Left forelimb (tissue), 1 donor: ENCODE results near the gene SPTSSB.
A peak's percentile ranks its signal among the peaks of the same experiment; 100 is the strongest.

Source experiments
- DNase-seq: peaks from one replicate; pipeline ENCODE4 v3.0.0-alpha.2; 2018; ENCODE audit warnings: low spot score

SPTSSB gene, protein sequence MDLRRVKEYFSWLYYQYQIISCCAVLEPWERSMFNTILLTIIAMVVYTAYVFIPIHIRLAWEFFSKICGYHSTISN

DNA sequence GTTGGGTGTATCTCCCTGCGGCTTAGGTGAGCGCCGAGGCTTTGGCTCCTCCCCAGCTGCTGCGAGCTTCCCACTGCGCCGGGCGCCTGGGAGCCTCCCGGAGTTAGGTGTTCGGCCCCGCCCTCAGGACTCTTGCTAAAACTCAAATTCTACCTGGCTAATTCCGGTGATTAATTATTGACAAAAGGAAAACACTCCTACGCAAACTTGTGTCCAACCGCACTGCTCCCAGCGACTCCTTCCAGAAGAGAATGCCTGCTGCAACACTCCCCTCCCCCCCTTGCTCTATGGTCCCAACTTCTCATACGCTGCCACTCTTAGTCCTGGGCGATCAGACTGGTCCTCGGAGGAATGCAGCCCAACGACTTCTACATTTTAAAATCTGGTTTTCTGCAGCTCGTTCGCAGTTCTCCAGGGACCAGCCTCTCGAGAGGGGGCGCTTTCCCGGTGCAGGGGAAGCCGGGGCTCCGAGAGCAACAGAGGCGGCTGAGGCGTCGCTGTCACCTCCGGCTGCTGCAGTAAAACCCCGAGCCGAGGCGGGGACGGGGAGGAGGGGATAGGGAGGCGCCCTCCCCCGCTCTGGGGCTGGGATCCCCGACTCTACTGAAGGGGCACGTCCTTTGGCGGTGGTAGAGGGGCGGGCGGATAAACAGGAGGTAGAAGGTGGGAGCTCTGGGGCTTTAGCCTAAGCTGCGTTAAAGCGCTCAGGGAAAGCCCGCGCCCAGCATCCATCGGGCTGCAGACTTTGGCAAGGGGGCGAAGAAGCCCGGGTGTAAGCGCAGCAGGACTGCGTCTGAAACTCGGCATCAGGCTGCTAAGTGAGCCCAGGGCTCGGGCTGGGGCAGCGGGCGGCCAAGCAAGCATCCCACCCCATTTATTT, at the start of gene SPTSSB:
TSS of gene SPTSSB (minus strand) at position 77 of the 880 bp plus-strand sequence. CDS start 25,194 bp downstream, outside the sequence.
- DNase-seq, result peak; percentile 67

DNA sequence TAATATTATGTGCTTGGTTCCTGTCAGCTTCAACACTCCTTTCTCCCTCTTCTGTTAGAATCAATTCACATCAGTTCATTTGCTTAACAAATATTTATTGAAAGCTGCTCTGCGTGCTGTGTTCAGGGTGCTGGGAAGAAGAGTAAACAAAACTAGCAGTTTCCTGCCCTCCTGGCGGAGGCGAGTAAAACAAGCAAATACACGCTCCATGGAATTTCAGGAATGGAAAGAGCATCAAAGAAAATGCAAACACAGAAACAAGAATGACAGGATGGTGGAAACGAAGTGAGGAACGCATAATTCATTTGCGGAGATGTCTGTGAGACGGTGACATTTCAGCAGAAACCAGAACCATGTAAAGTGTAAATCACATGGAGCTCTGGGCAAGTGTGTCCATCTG, 49.4 kb upstream of the SPTSSB start:
- DNase-seq, result no peak

GRCh38 chr3:161419555-161420333, 48.4 kb upstream of the SPTSSB start:
- no peak for DNase-seq

DNA sequence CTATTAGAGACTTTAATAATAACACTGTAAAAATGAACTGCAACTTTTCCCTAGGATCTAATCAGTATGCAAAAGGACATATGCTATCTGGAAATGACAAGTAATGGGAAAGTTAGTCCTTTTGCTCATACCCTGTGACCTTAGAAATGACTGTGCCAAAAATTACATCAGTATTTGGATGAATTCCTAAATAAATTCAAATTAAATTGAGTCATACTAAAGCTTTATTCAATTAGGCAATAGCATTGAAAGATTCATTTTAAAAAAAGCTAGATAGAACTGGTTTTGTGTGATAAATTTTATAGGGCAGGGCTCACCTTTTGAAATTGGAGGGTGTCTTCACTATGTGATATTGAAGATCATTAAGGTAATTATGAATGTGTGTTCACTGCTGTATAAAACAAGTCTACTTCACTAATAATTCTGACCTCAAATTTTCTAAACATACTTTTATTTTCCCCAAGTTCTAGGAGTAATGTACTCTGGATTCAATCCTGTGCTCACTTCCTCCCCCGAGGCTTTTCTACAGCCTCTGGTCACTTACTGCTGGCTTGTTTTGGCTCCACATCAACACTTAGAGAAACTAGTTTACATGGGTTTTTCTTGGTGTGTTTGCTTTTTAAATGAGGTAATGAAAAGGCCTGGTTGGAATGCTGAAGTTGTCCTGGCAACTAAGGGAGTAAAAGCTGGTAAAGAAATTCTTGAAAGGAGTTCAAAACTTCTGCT, 44.4 kb upstream of the SPTSSB start:
- no peak for DNase-seq

DNA sequence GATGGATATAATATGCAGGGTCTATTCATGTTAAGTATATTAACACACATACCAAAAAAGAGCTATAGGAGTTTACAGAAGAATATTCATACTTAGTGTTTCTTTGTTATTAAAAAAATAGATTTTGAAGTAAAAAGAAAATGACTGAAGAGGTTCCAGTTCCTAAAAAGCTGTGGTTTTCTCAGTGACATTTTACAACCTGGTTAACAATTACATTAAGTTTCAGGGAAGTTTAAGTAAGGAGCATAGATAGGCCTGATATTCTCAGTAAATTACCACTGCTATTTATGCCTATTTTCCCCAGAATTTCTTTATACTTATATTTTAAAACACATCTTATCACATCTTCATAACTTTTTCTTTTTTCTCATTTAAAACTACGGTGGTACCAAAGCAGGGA, 43.6 kb upstream of the SPTSSB start:
- no peak for DNase-seq

DNA sequence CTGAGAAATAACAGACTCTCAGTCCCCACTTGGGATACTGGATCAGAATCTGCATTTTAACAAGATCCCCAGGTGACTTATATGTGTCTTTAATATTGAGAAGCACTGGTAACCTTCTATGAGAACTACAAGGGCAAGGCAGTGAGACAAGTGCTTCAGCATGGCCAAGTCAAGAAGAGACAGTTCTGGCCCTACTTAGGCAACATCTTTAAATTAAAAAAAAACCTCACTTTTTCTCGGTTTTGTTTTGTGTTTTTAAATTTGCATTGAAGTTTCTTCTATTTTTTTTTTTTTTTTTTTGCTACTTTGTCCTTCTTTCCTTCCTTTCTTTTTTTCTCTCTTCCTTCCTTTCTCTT, 42.5 kb upstream of the SPTSSB start:
- DNase-seq, result no peak

GRCh38 chr3:161413127-161413854, 42.0 kb upstream of the SPTSSB start:
- DNase-seq, result peak; percentile 68

GRCh38 chr3:161412123-161412522, 40.8 kb upstream of the SPTSSB start:
- DNase-seq, result no peak

GRCh38 chr3:161409858-161410257, 38.5 kb upstream of the SPTSSB start:
- DNase-seq, result no peak

- DNase-seq, result no peak
These were observed 37.8 kb upstream of the SPTSSB start for GRCh38 chr3:161409069-161409468.

DNA sequence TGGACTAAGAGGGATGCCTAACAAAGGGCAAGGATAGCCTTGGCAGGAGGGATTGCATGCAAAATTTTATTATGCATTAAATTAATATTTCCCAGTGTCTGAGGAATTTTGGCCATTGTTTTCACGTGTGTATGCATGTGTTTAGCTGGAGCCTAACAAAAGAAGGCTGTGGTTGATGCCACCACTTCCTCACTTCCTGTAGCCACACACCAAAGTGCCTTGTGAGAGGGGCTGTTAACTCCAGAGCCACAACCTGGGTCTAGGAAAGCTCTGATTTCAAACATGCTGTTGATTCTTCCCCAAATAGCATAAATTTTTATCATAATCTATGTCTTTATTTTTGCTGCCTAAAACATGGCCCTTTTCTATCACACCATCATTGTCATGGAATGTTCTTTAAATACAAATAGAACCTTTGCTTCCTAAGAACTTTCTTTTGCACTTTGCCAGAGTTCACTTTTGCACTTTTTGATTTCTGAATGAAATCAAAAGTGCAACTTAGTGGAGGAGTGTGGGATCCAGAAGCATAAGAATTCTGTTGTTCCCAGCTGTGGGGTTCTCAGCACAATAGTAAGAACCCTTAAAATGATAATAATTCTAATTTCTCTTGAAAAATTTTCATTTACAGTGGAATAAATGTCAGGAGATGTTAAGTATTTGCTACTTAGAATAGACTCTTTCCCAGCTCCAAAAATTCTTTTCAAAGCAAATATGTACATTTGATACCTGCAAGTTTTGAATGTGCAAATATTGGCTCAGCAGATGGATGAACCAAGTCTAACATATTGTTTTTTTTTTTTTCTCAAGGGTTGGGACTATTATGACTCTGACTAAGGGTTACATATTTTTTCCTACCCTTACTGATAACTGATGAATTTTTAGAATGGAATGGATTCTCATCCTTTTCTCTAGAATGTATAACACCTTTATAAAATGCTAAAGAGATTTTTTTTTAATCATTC, 35.6 kb upstream of the SPTSSB start:
- DNase-seq, result no peak

DNA sequence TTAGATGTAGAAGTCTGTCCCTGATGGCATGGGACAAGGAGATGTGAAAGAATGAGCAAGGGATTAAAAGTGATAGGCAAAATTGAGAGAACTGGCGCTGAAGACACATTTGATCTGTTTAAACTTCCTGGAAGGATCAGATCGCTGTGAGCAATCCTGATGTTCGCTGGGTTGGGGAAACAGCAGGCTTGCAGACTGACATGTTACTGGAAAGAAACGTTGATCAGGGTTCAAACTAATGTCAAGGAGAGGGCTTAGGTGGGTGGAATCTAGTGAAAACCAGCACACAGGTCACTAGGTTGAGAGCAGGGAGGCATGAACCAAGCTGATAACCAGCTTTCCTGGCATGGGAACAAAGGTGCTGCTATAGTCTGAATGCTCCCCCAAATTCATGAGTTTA, 34.5 kb upstream of the SPTSSB start:
- no peak for DNase-seq

DNA sequence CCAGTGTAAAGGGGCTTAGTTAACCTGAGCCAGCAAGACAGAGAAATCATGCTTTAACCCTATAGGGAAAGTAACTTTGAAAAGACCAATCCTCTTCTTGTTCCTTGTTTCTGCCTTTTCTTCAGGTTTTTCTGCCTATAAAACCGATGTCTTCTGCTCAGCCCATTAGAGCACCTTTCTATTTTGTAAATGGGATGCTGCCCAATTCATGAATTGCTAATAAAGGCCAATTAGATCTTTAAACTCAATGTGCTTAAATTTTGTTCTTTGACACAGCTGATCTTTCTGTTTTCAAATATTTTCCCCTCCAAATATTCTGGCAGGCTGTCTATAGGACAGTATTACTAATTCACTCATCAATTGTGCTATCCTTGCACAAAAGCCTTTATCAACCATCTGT, 33.8 kb upstream of the SPTSSB start:
- DNase-seq, result no peak

DNA sequence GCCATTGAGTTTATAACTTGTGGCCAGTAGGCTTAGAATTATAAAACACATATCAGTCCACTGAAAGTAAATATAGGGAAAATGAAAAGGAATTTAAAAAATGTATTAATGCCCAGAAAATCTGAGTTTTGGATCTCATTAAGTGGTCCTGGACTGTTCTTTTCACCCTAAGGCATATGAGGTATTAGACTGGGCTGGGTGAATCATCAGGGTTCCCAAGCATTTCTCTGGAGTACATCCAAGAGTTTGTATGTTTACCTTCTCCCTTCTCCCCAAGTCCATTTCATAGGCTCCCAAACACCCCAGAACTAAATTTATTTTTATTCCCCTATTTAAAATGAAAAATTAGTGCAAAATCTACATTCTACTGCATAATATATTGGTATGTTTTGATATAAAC, 31.9 kb upstream of the SPTSSB start:
- no peak for DNase-seq

DNA sequence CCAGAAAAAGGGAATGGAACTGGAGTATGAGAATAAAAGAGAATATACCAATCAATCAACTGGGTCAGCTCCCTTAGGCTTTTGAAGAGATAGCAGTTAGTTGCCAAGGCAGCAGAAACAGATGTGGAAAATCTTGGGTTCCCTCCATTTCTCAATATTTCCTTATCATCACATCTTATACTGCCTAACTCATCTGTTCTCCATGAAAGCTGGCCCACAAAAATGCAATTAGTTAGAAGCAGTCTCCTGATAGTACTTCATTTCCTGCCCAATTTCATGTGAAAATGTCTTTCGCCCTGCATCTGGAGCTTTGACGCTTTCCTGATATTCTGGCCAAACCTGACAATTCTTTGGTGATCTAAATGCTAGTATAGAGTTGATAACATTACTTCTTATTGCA, 30.1 kb upstream of the SPTSSB start:
- no peak for DNase-seq

DNA sequence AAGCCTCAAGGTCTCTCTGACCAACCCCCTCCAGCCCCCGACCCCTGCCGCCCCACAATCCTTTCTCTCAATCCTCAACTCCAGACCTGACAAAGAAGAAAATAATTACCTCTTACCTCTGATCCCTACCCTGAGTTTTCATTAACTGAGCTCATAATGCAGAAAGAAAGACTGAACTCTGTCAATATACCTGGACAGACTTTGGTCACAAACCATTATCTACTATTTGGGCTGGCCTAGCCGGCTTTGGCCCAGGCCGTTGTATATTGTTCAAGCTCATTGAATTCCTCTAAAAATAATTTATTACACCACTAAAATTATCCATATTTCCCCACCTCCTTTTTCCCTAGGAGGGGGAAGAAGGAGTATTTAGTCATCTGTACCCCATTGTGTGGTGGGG, 29.3 kb upstream of the SPTSSB start:
- DNase-seq, result no peak

DNA sequence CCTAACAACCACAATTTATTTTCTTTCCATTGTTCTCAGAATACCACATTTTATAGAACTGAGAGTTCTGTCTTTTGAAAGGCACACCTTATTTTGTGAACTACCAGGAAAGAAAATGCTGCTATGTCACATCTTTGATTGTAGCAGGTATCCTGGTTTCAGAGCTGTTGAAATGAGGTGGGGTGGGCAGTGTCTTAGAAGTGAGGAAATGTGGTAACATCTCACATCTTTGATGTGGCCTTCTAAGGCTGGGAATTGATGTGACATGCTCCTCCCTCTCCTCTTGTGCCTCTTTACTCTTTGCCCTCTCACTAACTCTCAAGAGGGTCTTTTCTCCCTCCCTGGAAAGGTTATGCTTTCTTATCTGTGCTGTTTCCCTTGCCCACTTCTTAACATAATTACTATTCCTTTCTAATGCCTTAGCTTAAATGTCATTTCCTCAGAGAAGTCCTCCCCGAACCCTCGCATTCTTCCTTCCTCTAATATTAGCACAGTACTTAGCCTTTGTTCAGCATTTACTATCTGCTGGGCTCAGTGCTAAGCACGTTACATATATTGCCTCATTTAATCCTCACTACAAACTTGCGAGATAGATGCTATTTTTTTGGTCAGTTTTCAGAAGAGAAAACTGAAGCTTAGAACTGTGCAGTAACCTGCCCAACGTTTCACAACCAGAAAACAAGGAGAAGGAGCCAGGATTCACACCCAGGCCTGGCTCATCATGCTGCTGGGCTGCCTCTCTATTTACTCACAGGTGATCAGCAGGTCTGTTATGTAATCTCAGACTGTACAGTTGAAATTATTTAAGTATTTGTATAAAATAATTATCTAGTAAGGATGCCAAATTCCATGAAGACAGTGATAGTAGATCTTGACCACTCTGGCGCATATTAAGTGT, 24.0 kb upstream of the SPTSSB start:
- no peak for DNase-seq

- DNase-seq, result no peak
These were observed 22.5 kb upstream of the SPTSSB start for GRCh38 chr3:161393803-161394202.

GRCh38 chr3:161393310-161393709, 22.0 kb upstream of the SPTSSB start:
- DNase-seq, result no peak

GRCh38 chr3:161392853-161393252, 21.5 kb upstream of the SPTSSB start:
- no peak for DNase-seq
